CD4-positive, alpha-beta T cell treated with Interferon gamma for 1 hour (primary cell): ENCODE measurements around the gene PRSS3.
"Not testable (repeated sequence)": the region's sequence is repeated elsewhere in the genome, so short reads cannot be mapped to it uniquely, and the experiment has no call there.

Experiments
- DNase-seq: peaks from one replicate; pipeline ENCODE4 v3.0.0-alpha.2; 2020

Gene PRSS3

DNA sequence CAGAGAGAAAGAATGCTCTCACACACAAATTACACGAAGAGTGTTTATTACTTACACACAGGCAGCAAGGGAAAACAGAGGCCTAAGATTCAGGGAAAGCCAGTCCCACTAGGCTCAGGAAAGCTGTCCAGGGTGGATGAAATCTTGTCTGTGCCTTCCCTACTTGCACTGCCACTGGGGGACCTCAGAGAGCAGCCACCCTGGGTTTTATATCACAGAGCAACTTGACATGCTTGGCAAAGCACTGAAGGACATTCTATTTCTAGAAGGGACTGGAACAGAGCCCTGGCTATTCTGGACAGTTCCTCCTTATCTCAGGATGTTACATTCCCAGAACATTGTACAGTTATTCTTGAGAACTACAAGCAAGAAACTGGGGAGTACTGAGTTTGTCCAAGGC lies 7.5 kb upstream of the PRSS3 start:
- DNase-seq, result no peak

DNA sequence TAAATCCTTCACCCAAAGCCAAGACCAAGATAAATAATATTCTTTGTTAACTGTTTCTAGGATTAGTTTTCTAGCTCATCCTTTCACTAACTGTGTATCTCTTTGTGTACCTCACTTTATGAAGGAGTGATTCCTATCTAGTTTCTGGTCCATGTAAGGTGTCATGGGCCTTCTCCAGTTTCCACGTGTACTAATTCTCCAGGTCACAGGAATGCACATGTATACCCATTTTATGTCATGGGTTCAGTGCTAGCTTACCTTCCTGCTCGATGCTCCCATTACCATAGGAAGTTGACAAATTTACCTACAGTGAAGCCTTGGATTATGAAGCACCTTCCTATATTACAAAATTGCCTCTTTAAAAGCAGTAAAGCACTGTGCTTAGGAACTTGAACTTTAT lies 5.9 kb upstream of the PRSS3 start:
- not testable (repeated sequence) for DNase-seq

DNA sequence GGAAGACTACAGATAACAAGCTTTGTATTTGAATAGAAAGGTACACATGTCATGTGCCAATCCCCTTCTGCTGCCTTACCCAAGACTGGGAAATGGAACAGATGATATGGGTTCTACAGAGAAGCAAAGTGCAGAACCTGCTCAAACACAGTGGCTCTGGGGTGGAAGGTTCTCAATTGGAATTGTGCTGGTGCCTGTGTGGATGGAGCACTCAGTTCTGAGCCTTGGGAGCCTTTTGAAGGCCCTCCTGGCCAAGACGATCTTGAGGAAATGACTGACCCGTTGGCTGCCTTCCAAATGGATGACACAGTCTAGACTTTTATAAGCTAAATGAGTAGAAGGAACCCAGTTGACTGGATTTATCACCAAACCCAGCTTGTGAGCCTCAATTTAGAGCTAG lies 4.2 kb upstream of the PRSS3 start:
- no peak for DNase-seq

DNA sequence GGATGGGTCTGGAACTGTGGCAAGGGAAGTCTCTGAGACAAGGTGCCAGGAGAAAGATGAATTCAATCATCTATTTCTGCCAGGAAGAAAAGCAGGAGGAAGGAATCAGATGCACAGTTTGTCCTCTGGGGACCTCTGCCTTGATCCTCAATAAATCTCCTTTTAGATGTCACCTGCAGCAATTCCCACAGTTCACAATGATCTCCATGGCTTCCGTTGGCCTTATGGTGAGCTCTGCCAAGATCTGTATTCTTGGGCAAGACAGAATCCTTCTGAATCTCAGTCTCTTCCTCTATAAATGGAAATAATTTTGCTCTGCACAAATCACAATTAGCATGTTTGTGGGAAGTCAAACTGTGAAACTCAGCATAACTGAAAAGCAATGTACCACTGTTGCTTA lies 1.9 kb upstream of the PRSS3 start:
- DNase-seq, result not testable (repeated sequence)

DNA sequence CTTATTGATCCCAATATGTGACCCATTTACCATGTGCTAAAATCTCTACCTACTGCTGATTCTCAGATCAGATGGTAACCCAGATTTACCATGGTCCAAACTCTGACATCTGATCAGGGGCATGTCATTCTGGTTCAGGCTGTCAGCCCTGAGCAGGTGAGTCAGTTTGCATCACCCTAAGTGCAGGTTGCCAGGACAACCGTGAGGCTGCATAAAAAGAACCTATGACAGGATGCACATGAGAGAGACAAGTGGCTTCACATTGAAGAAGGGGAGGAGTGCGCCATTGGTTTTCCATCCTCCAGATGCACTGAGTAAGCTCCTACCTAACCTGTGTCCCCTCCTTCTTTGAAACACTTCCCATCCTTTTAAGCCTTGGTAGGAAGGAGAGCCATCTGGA lies 801 bp upstream of the PRSS3 start:
- no peak for DNase-seq

DNA sequence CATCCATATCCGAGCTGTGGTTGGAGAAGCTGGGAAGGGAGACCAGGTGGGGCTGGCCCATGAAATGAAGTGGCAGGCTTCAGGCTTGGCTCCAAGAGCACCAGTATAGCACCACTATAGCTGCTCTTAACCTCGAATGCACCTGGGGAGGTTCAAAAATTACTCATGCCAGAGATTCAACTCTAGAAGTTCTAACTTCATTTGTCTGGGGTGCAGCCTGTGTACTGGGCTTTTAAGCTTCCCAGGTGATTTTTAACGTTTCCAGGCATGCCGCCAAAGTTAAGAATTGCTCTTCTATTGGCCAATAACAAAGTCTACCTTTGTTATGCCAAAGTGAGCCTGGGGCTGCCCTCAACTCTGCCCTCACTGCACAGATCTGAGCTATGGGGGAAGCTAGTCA lies 458 bp downstream of the PRSS3 start:
- DNase-seq, result no peak

DNA sequence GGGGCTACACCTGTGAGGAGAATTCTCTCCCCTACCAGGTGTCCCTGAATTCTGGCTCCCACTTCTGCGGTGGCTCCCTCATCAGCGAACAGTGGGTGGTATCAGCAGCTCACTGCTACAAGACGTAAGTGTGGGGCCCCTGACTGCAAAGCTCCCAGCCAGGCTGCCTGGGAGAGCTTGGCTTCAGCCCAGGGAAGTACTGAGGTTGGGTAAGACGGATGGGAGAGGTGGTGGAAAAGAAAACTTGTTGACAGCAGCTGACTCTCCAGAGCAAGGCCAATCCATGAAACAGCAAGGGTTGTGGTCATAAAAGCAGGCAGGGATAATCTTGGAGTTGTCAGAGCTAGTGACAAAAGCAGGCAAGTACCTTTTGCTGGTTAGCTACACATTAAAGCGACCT lies 1.3 kb downstream of the PRSS3 start:
- not testable (repeated sequence) for DNase-seq

DNA sequence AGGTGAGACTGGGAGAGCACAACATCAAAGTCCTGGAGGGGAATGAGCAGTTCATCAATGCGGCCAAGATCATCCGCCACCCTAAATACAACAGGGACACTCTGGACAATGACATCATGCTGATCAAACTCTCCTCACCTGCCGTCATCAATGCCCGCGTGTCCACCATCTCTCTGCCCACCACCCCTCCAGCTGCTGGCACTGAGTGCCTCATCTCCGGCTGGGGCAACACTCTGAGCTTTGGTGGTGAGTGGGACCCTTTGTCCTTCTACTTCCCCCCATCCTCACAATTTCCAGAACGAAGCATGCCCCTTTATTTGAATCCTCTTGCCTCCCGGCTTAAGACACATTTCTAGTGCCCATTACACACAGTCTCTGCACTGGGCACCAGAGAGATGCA lies 2.5 kb downstream of the PRSS3 start:
- DNase-seq, result no peak

DNA sequence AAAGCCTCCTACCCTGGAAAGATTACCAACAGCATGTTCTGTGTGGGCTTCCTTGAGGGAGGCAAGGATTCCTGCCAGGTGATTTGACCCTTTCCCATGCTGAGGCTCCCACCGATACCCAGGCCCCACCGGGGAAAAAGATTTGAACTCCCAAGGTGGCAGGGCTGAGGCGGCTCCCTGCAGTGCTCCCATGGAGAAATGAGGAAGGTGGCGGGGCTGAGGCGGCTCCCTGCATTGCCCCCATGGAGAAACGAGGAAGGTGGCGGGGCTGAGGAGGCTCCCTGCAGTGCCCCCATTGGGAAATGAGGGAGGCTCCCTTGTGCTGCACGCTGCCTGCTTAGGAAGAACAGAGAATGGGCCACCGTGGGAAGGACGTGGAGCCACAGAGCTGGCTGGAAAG lies 3.2 kb downstream of the PRSS3 start:
- no peak for DNase-seq

DNA sequence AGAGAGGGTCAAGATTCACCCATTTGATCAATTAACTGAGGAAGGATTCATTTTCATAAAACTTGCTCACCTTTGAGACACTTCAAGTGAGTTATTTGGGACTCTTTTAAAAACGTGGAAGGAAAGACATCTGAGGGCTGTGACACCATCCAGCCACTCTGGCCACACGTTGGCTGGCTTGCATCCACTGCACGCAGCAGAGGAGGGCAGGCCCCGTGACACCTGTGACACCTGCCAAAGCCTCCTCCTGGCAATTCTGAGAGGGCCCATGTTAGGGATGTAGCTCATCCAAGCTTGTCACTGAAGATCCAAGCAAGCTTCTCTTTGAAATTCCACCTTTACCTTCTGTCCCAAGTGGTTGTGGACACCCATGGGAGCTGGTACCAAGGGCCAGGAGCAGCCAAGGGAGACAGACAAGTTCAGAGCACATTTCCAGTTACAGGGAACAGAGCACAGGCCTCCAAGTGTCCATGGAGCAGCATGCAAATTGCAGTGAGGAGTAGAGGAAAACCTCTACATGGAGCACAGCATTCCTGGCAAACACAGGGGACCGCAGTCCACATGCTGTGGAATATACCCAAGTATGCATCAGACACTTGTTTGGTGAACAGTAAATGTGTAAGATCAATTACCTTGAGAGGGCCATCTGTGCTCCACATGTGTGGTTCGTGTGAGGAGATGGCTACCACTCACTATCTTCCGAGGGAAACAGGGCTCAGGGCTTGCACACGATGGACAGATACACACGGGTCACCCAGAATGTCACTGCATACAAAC lies 4.8 kb downstream of the PRSS3 start:
- no peak for DNase-seq

DNA sequence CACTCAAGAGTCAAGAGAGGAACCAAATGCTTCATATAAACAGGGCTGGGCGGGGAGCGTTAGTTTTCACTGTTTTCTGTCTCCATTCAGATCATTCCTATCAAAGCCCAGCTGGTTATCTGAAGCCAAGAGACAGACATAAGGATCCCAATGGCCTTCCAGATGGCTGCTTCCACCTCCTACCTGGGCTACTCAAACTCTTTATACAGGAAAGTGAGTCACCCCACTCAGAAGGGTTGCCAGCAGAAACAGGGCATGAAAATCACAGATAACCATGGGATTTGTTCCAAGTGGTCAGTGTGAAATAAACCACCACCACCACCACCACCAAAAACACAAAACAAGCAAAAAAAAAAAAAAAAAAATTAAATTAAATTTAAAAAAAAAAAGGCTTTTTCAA lies 5.5 kb downstream of the PRSS3 start:
- no peak for DNase-seq

DNA sequence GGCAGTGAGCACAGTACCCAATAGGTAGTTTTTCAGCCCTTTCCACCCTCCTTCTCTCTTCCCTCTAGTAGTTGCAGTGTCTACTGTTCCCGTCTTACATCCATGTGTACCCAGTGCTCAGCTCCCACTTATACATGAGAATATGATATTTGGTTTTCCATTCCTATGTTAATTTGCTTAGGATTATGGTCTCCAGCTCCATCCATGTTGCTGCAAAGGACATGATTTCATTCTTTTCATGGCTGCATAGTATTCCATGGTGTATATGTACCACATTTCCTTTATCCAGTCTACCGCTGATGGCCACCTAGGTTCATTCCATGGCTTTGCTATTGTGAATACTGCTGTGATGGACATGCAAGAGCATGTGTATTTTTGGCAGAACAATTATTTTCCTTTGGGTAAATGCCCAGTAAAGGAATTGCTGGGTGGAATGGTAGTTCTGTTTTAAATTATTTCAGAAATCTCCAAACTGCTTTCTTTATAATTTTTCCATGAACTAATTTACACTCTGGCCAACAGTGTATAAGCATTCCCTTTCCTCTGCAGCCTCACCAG lies 6.7 kb downstream of the PRSS3 start:
- not testable (repeated sequence) for DNase-seq

DNA sequence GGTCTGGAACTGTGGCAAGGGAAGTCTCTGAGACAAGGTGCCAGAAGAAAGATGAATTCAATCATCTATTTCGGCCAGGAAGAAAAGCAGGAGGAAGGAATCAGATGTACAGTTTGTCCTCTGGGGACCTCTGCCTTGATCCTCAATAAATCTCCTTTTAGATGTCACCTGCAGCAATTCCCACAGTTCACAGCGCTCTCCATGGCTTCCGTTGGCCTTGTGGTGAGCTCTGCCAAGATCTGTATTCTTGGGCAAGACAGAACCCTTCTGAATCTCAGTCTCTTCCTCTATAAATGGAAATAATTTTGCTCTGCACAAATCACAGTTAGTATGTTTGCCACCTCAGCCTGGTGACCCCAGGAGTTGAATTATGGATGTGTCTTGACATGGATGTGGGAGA lies 8.8 kb downstream of the PRSS3 start:
- DNase-seq, result not testable (repeated sequence)

DNA sequence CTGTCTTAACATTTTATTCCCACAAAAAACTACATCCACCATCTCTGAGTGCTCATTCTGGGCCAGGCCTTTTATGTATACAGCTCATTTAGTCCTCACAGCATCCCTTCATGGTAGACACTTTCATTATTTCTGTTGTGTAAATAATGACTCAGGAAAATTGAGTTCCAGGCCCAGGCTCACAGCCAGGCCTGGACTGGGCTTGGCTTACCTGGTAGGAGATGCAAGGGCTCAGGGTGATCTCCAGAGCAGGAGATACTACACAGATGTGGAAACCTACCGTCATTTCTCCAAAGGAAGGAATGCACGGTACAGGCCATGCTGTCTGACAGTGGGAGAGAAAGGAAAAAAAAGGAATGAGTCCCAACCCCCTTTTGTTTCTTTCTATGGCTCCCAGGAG lies 11.8 kb downstream of the PRSS3 start:
- not testable (repeated sequence) for DNase-seq

DNA sequence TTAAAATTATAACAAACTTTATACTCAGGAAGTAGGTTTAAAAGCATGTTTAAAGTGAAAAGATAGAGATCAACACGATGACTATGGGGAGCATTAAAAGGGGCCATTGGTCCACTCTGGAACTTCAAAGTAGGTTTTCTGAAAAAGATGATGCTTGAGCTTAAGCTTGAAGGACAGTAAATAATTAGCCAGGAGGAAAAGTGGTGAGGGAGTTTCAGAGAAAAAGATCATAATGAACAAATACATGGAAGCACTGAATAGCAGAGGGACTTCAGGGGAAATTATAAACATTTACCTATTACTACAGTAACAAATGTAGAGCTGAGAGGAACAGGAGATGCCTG lies 13.6 kb downstream of the PRSS3 start:
- DNase-seq, result not testable (repeated sequence)

DNA sequence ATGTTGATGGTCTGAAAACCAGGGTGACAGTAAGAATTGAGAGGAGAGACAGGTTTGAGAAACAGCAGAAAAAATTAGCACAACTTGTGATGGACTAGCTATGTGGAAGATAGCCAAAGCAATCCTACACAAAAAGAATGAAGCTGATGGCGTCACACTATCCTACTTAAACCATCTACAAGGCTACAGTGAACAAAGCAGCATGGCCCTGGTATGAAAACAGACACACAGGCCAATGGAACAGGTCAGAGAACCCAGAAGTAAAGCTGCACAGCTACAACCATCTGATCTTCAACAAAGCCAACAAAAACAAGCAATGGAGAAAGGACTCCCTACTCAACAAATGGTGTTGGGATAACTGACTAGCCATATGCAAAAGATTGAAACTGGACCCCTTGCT lies 14.1 kb downstream of the PRSS3 start:
- no peak for DNase-seq

DNA sequence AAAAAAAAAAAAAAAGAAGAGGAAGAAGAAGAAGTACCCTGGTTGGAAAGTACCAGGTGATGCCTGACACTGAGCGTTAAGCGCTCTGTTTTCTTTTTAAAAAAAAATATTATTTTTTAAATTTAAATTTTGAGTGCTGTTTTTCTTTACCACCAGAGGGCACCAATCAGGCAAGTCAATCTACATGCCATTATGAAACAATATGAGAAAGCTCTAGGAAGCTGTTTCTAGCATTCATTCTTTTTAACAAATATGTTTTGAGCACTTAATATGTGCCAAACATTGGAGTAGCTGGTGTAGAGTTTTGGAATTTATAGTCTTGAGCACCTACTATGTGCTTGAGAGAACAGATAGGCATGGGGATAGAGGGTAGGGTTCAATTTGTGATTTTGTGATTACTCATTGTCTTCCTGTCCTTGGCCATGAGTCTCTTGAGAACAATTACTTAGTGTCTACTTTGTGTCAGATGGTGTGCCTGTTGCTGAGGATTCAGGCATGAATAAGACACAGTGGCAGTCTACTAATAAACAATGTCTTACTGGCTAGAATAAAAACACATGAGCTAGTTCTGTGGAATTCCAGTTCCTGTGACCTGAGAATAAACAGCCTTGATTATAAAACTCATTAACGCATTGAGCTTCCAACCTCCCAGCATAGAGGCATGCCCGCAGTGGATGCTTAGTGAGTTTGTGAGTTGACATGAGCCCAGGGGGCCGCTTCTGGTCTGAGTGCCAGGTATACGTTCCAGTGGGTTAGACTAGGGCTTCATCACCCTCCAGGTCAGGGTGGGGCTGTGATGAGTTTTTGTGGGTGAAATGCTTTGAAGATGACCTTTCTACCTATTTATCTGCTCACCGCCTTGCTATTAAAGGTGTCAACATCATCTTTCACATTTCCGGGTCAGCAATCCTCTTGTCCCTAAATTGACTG lies 18.6 kb downstream of the PRSS3 start:
- DNase-seq, result peak; percentile 31

DNA sequence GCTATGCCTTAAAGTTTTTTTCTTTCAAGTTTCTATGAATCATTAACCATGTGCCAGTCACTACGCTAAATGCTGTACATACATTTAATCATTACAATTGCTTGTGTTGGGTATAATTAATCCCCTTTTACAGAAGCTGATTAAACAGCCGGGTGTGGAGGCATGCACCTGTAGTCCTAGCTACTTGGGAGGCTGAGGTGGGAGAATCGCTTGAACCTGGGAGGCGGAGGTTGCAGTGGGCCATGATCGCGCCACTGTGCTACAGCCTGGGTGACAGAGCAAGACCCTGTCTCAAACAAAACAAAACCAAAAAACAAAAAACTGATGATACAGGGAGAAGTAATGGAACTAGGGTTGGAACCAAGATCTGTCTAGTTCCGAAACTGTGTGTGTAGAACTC lies 20.4 kb downstream of the PRSS3 start:
- DNase-seq, result no peak

DNA sequence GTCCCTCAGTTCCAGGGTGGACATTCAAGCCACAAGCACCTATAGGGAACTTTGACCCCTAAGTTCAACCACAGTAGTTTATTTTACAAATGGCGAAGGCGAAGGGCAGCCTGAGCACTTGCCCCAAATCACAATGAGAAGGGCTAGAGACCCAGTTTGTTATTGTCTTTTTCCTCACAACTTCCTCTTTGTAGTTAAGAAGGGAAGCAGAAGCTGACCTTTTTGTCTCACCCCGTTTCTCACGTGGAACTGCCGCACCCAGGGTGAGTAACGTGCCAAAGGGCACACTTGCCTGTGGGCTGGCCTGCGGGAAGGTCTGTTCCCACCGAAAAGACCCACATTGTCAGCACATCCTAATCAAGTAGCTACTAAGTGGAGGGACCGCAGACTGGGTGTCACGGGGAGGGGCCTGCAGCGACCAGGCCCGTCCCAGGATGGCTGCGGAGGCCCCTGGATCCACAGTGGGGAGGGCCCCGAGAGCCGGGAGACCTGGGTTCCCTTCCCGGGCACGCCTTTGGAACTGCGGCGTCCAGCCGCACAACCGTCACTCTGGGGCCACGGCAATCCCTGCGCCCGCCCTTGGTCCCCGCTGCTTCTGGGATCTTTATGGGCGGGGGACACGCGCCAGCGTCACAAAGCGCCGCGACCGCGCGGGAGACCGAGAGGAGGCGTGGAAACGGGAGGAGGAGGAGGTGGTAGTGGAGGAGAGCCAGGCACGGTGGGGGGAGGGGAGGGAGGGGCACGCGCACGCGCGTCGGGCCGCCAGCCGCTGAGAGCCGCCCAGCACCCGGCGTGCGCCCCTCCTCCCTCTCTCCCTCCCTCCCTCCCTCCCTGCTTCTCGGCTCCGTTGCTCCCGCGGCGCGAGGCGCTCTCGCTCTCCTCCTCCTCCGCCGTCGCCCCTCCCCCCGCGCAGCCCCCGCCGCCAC lies 21.2 kb downstream of the PRSS3 start, which contains the start of gene UBE2R2:
Gene UBE2R2 (plus strand): TSS at position 834 of the 926 bp plus-strand sequence. CDS start 598 bp downstream, outside the sequence.
- peak; percentile 94 for DNase-seq

DNA sequence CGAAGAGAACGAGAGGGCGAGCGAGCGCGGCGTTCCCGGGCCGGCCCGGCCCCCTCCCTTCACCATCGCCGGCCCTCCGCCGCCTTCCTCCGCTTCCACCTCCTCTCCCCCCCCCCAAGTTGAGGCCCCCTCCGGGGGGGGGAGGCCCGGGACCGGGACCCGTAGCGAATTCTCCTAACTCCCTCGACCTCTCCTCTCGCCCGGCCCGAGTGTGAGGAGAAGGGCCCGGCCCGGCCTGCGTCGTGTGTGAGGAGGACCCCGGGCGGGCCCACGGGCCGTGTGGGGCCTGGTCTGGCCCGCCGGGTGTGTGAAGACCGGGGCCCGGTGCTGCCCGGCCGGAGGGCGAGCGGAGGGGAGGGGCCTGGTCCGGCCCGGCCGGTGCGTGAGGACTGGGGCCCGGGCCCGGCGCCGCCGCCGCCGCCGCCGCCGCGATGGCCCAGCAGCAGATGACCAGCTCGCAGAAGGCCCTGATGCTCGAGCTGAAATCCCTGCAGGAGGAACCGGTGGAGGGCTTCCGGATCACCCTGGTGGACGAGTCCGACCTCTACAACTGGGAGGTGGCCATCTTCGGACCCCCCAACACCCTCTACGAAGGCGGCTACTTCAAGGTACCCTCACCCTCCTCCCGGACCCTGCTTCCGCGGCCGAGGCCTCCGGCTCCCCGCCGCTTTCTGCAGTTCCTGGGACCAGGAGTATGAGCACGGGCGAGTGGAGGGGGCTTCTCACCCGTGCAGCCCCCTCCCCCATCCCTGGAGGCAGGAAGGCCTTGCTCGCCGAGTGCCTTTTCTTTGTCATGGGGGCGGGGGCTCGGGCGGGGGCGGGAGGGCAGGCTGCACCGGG lies 22.2 kb downstream of the PRSS3 start:
- peak; percentile 56 for DNase-seq

DNA sequence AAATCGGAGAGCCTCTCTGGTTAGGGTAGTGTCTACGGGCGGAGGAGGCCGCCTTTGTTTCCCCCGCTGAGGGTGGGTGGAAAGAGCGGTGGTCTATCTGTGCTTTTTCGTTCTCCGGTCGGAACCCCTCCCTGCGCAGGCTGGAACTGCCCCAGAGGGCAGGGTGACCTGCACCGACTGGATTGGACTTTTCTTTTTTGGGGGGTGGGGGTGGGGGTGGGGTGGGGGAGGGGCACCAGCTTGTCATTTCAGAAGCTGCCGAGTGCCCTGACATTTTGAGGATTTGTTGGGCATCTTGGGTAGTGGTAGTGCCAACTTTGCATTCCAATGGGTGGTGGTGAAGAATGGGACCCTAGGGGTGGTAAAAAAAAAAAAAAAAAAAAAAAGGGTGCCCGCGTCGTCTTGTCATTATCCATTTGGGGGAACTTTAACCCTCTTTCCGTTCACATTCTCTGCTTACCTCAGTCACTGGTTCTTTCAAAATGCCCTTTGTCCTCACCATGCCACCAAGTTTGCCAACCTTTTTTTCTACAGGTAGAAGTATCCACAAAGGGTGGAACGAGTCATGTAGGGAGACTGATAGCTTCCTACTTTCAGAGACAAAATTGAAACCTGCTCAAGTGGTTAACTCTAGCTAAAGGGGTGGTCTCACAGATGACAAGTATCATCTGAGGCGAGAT lies 22.9 kb downstream of the PRSS3 start:
- DNase-seq, result no peak
